GM19193 (cell line): Measurements from ENCODE around the gene CDH5.

Source experiments
- POLR2A ChIP-seq: IDR thresholded peaks from 4 replicates; pipeline ENCODE4 v1.6.1; 2011; ENCODE audit not compliant: insufficient read depth, insufficient read length; ENCODE audit errors: extremely low read depth

CDH5 gene

DNA sequence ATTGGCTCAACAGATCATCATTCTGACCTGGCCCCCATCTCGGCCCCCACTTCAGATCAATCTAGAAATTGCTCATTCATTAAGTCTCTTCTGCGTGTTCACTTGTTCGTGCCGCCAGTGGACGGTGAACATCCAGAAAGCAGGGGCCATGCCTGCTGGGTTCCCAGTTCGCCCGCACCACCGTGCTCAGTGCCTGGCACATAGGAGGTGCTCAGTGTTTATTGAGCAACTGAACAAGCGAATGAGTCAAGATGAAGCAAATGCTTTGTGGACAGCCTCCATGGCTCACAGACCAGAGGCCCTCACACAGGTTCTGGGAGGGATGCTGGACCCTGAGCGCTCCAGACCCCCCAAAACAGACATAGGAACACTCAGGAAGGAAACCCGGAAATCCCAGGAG lies 74.5 kb downstream of the CDH5 start:
- TF ChIP-seq POLR2A: no peak

DNA sequence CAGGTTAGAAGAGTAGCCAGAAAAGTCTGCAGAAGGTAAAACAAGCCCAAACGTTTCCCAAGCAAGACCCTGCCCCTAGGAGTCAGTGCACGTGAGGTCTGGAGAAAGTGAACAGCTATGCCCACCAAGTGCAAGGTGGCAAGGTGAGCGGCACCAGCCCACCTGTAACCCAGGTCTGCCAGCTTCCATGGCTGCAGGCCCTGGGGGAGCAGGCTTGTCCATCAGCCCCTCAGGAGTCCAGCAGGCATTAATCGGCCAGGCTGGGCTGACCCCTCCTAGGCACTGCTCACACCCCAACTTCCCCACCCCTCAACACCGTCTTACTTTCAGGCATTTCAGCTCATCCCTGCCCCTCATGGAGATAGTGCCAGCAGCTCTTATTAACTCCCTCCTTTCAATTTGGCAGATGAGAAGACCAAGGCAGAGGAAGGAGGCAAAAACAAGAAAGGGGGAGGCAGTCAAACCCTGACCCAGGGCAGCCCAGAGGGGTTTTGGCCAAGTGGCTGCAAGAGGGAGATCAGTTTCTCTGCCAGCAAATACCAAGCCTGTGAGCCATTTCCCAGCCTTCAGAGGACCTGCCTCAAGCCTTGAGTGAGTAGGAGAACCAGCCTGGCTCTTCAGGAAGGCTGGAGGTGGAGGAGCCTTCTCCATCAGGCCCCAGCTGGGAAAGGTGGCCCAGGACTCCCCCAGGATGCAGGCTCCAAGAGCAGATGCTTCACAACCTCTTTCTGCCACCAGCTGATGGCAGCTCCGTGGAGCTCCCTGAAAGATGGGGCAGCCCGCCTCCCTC lies 75.3 kb downstream of the CDH5 start:
- no peak for TF ChIP-seq POLR2A

GRCh38 chr16:66442502-66443268 lies 76.2 kb downstream of the CDH5 start:
- no peak for TF ChIP-seq POLR2A

- no peak for TF ChIP-seq POLR2A
Observed at GRCh38 chr16:66443269-66443652, 76.8 kb downstream of the CDH5 start.

GRCh38 chr16:66444049-66444481 lies 77.6 kb downstream of the CDH5 start:
- no peak for TF ChIP-seq POLR2A

- no peak for TF ChIP-seq POLR2A
Observed at GRCh38 chr16:66446737-66447136, 80.2 kb downstream of the CDH5 start.

DNA sequence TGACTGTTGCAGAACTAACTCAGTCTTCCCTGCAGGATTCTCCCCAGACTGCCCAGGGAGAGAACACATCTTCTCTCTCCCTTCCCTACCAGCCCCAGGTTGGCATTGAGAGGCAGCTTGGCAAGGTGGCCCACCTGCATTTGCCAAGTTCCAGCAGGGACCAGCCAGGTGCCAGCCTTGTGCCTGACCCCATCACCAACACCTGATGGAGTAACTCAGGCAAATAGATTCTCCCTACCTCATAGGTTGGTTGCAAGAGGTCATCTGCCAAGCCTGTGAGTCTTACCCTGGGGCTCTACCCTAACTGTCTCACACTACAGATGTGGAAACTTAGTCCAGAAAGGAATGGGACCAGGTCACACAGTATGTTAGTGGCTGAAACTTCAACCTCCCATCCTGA lies 81.0 kb downstream of the CDH5 start:
- TF ChIP-seq POLR2A: no peak

DNA sequence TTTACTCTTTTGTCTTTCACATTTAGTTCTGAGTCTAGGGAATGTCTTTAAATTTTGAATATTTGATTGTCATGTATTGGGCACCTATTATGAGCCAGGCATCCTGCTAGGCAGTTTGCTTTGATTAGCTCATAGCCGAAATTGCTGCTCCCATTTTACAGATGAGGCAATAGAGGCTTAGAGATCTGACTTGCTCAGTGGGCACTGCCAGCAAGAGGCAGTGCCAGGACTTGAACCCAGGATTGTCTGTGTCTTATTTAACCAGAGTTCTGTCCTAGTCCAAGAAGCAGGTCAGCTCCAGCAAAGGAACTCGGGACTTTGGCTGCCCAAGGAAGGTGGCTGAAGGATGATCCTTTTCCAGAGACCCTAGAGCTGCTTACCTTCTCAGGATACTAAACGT lies 85.1 kb downstream of the CDH5 start:
- no peak for TF ChIP-seq POLR2A
